ENCODE data around the gene ZDHHC9.
A peak's percentile ranks its signal among the peaks of the same experiment; 100 is the strongest.
"Not testable (repeated sequence)": the region's sequence is repeated elsewhere in the genome, so short reads cannot be mapped to it uniquely, and the experiment has no call there.

Gene ZDHHC9

DNA sequence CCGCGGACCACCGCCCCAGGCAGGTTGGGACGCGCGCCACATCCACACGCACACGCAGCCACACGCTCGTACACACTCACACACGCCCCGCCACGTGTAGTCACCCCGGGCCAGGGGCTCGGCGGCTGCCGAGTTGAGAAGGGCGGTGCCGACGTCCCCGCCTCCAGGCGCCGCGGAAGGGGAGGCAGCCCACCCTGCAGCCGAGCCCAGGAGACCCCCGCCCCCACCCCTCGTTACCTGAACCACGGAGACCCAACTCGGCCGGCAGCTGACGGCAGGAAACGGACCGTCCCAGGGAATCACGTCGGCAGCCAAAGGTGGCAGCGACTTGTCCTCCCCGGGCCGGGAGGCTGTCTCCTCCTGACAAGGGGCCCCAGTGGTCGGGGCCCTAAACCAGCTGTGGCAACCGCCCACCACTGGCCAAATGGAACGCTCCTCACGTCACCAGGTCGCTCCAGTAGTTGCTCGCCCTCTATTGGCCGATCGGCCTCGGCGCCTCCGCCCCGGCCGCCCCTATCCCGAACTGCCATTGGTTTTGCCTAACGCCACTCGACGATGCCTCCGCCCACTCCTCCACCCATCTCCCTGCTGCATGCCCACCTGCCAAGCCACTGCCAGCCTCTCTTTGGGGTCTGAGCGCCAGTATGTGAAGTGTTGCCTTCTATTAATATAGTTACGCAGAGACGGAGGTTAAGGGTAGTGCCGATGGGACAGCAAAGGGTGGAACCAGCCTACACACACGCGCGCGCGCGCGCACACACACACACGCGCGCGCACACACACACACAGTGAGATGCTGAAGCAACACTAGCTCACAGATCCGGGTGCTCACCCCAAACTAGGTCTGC lies at the start of gene ZDHHC9:
ZDHHC9 (minus strand) TSS at position 428 of the 848 bp plus-strand sequence. CDS start 1,941 bp downstream, outside the sequence.
- DNase-seq (ENCODE audit: low read depth in 2 of 2): peak; percentile 68 to 78

- DNase-seq (ENCODE audit: low read depth in 2 of 2): no peak
Observed at GRCh38 chrX:129877401-129877800, 33.7 kb upstream of the ZDHHC9 start.

DNA sequence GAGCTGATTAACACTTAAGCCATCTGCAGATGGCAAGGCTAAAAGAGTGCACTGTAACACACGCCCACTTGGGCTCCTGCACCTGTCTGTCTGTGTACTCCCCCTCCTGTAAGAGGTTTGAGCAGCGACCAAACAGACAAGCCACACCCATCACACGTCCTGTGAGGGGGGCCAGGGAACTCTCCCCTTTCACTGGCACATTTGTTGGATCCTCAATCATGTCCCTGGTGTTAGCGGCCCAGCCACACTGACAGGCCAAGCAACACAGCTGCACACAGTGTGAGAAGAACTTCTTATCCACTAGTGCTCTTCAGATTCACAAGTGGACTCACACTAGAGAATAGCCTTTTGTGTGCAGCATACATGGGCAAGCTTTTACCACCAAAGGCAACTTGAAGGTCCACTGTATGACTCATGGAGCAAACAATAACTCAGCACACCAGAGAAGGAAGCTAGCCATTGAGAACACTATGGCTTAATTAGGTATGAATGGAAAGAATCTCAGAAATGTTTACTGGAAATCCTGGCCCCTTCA lies 33.2 kb upstream of the ZDHHC9 start:
- DNase-seq (ENCODE audit: low read depth in 2 of 2): no peak

- no peak for DNase-seq (ENCODE audit: low read depth in 2 of 2)
Observed at GRCh38 chrX:129875669-129876068, 32.0 kb upstream of the ZDHHC9 start.

GRCh38 chrX:129872524-129872923 lies 28.8 kb upstream of the ZDHHC9 start:
- DNase-seq (ENCODE audit: low read depth in 2 of 2): no peak

DNA sequence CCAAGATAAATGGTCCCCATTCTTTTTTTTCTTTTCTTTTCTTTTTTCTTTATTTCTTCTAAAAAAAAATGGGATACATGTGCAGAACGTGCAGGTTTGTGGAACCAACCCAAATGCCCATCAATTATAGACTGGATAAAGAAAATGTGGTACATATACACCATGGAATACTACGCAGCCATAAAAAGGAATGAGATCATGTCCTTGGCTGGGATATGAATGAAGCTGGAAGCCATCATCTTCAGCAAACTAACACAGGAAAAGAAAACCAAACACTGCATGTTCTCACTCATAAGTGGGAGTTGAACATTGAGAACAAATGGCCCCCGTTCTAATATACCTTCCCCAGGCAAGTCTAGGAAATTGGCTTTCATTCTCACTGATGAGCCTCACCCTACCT lies 22.6 kb upstream of the ZDHHC9 start:
- DNase-seq (ENCODE audit: low read depth in 2 of 2): not testable (repeated sequence)

DNA sequence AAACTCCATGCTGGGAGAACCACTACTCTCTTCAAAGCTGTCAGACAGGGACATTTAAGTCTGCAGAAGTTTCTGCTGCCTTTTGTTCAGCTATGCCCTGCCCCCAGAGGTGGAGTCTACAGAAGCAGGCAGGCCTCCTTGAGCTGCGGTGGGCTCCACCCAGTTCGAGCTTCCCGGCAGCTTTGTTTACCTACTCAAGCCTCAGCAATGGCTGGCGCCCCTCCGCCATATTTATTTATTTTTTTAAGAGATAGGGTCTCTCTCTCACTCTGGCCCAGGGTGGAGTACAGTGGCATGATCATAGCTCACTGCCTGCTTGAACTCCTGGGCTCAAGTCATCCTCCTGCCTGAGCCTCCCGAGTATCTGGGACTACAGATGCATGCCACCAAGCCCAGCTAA lies 15.4 kb upstream of the ZDHHC9 start:
- DNase-seq (ENCODE audit: low read depth in 2 of 2): not testable (repeated sequence)

GRCh38 chrX:129851825-129852224 lies 8.1 kb upstream of the ZDHHC9 start:
- not testable (repeated sequence) for DNase-seq (ENCODE audit: low read depth in 2 of 2)

- DNase-seq (ENCODE audit: low read depth in 2 of 2): no peak
Observed at GRCh38 chrX:129846716-129847115, 3.0 kb upstream of the ZDHHC9 start.

GRCh38 chrX:129845616-129846190 lies 2.0 kb upstream of the ZDHHC9 start:
- no peak for DNase-seq (ENCODE audit: low read depth in 2 of 2)

GRCh38 chrX:129843209-129843458 lies 552 bp downstream of the ZDHHC9 start:
- no peak for DNase-seq (ENCODE audit: low read depth in 2 of 2)

- DNase-seq (ENCODE audit: low read depth in 2 of 2): no peak
Observed at GRCh38 chrX:129842510-129843208, 1.0 kb downstream of the ZDHHC9 start.

DNA sequence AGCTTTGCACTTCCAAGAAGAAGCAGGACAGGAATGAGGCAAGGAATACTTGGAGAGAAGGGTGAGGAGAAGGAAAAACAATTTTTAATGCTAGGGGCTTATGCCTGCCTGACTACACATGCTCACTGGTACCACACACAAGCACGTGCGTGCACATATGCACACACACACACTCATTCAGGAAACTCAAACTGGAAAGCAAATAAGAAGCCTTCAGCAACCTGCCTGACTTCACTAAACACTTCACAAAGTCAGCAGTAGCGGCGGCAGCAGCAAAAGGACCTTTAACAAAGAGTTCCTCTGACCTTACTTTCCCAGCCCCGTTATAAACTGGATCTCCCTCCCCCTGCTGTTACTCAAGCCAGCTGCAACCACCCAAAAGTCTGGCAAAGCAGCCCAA lies 3.3 kb downstream of the ZDHHC9 start:
- DNase-seq (ENCODE audit: low read depth in 2 of 2): no peak

GRCh38 chrX:129836827-129837226 lies 6.9 kb downstream of the ZDHHC9 start:
- no peak for DNase-seq (ENCODE audit: low read depth in 2 of 2)

- no peak for DNase-seq (ENCODE audit: low read depth in 2 of 2)
Observed at GRCh38 chrX:129833153-129833990, 10.3 kb downstream of the ZDHHC9 start.

DNA sequence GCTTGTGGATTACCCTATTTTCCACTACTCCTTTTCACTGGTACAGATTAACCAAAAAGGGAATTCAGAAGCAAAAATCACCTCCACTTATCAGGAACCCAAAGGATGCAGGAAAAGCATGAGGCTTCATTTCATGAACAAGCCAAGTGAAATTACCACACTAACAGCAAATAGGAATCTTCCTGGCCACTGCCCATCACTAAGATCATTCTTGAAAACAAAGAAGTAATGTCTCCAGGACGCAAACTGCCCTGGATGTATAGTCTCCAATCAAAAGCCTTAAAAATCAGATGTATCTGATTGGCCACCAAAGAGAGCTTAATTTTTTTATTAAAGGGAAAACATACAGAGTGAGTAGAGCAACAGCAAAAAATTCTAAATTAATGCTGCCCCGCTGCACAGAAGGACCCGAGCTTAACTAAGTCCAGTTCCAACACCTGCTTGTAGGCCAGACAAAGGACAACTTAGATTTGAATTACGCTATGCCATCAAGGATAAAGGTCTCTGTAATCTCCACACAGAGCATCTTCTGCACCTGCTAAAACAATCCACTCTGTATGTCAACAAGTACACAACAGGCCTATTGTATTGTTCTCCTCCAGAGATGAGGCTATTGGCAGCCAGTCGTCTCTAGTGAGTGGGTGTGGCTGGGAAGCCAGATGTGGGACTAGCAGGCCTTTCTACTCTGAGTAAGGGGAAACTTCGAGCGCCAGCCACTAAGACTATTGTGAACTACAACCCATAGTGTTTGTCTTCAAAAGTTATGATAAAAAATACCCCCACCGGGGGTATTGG lies 12.4 kb downstream of the ZDHHC9 start:
- DNase-seq (ENCODE audit: low read depth in 2 of 2): no peak

- no peak for DNase-seq (ENCODE audit: low read depth in 2 of 2)
Observed at GRCh38 chrX:129830494-129830893, 13.2 kb downstream of the ZDHHC9 start.

- DNase-seq (ENCODE audit: low read depth in 2 of 2): no peak
Observed at GRCh38 chrX:129825746-129826505, 17.8 kb downstream of the ZDHHC9 start.

DNA sequence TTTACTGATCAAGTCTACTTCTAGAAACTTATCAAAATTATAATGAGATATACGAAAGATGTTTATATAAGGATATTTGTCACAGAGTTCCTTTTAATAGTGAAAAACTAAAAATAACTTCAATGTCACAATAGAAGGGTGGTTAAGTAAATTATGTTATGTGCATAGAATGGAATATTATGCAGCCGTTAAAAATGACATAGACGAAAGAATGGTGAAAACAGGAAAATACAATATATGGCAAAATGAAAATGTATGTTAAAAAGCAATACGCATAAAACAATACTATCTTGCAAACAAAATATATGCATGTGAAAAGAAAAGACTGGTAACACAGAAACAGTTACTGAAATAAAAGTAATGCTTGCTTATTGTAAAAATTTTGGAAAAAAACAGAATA lies 19.1 kb downstream of the ZDHHC9 start:
- no peak for DNase-seq (ENCODE audit: low read depth in 2 of 2)

- no peak for DNase-seq (ENCODE audit: low read depth in 2 of 2)
Observed at GRCh38 chrX:129823522-129823921, 20.2 kb downstream of the ZDHHC9 start.

Measured in activated CD8-positive, alpha-beta memory T cell treated with anti-CD3 and anti-CD28 coated beads for 4 hours (primary cell).